Activated naive CD4-positive, alpha-beta T cell treated with anti-CD3 and anti-CD28 coated beads for 36 hours (primary cell): ENCODE results near the gene CRYZL1. TPM values are rescaled to one million over a fixed set of nuclear protein-coding genes. Genes with fewer than 3 reads are reported as not detected.

Source experiments
- CTCF ChIA-PET: fragments of 350-600 bp; sonication (Branson Sonifier 250); formaldehyde crosslinking; loops from one replicate; lab custom pipeline; 2021; ENCODE audit warnings: antibody characterized with exemption; lab: Charles Lee
- DNase-seq: peaks from one replicate; pipeline ENCODE4 v3.0.0-alpha.2; 2020
- H3K27ac Mint-ChIP-seq: one replicate; pipeline ENCODE4 v1.8.0; 2021; ENCODE audit warnings: mild to moderate bottlenecking, mixed read lengths
- H3K27me3 Mint-ChIP-seq: one replicate; pipeline ENCODE4 v1.8.0; 2021; ENCODE audit warnings: low read depth, mixed read lengths
- H3K36me3 Mint-ChIP-seq: one replicate; pipeline ENCODE4 v1.8.0; 2021; ENCODE audit warnings: low read depth, mixed read lengths
- H3K4me1 Mint-ChIP-seq: one replicate; pipeline ENCODE4 v1.8.0; 2021; ENCODE audit warnings: low read depth, mixed read lengths
- H3K4me3 Mint-ChIP-seq: one replicate; pipeline ENCODE4 v1.8.0; 2021; ENCODE audit warnings: mild to moderate bottlenecking, moderate library complexity, mixed read lengths
- H3K9me3 Mint-ChIP-seq: one replicate; pipeline ENCODE4 v1.8.0; 2021; ENCODE audit warnings: mixed read lengths
- intact Hi-C: fragments of 100-400 bp; cut with micrococcal nuclease; formaldehyde crosslinking; loops from one replicate; pipeline ENCODE4 v1.15.1; 2023
- total RNA-seq, 2 experiments: library from RNA; stranded (reverse); gene quantifications; one replicate each; pipeline ENCODE4 v1.2.3, GENCODE V29; 2021

Gene CRYZL1
- total RNA-seq, 2 experiments from 2014 or later, result 30.3 to 32.7 TPM

DNA sequence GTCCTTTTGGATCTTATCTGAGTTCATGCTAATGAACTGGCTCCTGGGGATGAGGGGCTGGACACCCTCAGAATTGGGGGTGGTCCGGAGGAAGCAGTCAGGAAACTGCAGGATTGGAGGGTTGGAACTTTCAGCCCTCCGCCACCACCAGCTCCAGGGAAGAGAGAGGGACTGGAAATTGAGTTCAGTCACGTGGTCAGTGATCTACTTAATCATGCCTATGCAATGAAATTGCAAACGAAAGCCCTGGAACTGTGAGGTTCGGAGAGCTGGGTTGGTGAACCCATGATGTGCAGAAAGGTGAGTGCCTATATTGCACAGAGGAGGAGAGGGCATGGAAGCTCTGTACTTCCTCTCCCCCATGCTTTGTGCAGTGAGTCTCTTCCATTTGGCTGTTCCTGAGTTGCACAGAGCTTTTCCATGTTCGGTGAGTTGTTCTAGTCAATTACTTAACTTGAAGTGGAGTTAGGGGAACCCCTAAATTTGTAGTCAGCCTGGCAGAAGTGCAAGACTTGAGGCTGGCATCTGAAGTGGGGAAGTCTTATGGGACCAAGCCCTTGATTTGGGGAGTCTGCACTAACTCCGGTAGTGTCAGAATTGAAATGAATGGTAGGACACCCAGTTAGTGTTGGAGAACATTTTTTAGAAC is 17.5 kb upstream of the CRYZL1 start:
- no peak overlapping the region for H3K4me3 Mint-ChIP-seq
- no peaks in the 10 kb centered on the region for H3K27me3 Mint-ChIP-seq
- intact Hi-C loops, result no loop called here
- no peaks in the 10 kb centered on the region for H3K36me3 Mint-ChIP-seq
- H3K27ac Mint-ChIP-seq, result no peak overlapping the region
- no peaks in the 10 kb centered on the region for H3K4me1 Mint-ChIP-seq
- H3K9me3 Mint-ChIP-seq, result peaks cover 2% of the 10 kb centered on the region
- CTCF ChIA-PET, result interaction anchor here (0.8 kb wide), 1 partner anchor 196 kb away, joined by 3 read pairs; no protein-coding TSS in a partner anchor
- DNase-seq, result no peak

DNA sequence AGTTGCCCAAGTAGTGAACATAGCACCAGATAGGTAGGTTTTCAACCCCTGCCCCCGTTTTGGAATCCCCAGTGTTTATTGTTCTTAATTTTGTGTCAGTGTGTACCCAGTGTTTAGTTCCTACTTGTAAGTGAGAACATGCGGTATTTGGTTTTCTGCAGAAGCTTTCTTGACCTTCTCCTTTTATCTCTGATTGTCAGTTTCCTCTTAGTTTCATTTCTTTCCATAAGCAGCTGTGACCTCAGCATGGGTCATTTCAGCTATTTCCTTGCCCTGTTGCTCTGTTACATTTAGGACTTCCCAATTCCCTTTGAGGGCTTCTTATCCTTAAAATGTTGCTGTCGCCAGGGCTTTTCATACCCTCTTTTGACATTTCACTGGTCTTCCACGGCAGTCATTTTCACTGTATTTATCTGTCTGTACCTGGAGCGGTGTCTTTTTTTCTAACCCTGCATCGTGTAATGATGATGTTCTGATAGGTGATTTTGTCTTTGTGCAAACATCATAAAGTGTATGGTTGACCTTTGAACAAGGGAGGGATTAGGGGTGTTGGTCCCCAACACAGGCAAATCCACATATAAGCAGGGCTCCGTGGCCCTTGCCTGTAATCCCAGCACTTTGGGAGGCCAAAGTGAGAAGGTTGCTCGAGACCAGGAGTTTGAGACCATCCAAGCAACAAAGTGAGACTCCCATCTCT is 15.7 kb upstream of the CRYZL1 start:
- H3K27ac Mint-ChIP-seq, result no peak overlapping the region
- no peak overlapping the region for H3K4me3 Mint-ChIP-seq
- no peaks in the 10 kb centered on the region for H3K4me1 Mint-ChIP-seq
- no peaks in the 10 kb centered on the region for H3K27me3 Mint-ChIP-seq
- no peak for DNase-seq
- CTCF ChIA-PET, result interaction anchor here (1.0 kb wide), 1 partner anchor 26 kb away, joined by 3 read pairs; no protein-coding TSS in a partner anchor
- no peaks in the 10 kb centered on the region for H3K36me3 Mint-ChIP-seq
- peaks cover 2% of the 10 kb centered on the region for H3K9me3 Mint-ChIP-seq
- intact Hi-C loops, result no loop called here

DNA sequence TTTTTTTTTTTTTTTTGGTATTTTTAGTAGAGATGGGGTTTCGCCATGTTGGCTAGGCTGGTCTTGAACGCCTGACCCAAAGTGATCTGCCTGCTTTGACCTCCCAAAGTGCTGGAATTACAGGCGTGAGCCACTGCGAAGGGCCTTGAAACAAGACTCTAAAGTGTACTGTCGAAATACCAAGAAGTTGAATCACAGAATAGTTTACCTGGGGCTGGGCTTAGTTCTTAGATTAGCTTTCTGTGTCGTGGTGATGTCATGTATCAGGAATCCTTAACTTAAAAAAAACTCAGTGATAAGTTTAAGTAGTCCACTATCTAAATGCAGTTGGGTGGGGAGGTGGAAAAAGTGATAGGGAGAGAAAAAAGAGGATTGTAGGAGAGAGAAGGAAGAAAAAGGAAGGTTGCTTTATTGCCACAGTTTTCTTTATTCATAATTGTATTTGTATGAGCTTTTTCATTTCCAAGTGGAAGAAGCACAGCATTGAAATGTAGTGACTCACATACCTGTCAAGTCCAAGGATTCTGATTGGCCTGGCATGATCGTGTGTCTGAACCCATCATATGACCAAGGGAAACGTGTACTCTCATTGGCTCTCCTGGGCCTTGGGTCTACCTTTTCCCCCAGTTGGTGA is 14.2 kb upstream of the CRYZL1 start:
- no peak for DNase-seq
- no peaks in the 10 kb centered on the region for H3K36me3 Mint-ChIP-seq
- intact Hi-C loops, result no loop called here
- H3K27ac Mint-ChIP-seq, result no peak overlapping the region
- no peak overlapping the region for H3K4me3 Mint-ChIP-seq
- H3K27me3 Mint-ChIP-seq, result no peaks in the 10 kb centered on the region
- no peaks in the 10 kb centered on the region for H3K4me1 Mint-ChIP-seq
- CTCF ChIA-PET, result interaction anchor here (0.9 kb wide), 1 partner anchor 10 kb away, joined by 3 read pairs; no protein-coding TSS in a partner anchor
- H3K9me3 Mint-ChIP-seq, result no peaks in the 10 kb centered on the region

DNA sequence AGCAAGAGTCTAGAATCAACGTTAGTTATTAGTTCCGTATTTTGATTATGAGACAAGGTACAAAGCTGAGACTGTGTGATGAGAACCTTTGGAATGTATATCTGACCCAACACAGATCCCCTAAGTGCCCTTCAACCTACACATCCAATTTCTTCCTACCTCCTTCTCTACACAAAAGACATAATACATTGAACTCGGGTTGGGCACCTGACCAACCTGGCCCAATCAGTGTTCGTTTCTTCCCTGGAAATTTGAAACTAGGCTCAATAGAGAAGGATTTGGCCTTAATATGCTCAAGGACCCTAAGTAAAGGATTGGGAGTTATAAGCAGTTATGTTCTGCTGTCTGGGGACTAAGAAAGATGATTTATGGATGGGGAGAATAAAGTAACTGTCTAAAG is 12.9 kb upstream of the CRYZL1 start:
- Mint-ChIP-seq H3K4me3 (no peak overlapping the region), H3K36me3 (no peaks in the 10 kb centered on the region), H3K27me3 (no peaks in the 10 kb centered on the region), H3K9me3 (no peaks in the 10 kb centered on the region), H3K27ac (no peak overlapping the region), H3K4me1 (no peaks in the 10 kb centered on the region)
- CTCF ChIA-PET, result no interaction called here
- intact Hi-C loops, result no loop called here
- no peak for DNase-seq

DNA sequence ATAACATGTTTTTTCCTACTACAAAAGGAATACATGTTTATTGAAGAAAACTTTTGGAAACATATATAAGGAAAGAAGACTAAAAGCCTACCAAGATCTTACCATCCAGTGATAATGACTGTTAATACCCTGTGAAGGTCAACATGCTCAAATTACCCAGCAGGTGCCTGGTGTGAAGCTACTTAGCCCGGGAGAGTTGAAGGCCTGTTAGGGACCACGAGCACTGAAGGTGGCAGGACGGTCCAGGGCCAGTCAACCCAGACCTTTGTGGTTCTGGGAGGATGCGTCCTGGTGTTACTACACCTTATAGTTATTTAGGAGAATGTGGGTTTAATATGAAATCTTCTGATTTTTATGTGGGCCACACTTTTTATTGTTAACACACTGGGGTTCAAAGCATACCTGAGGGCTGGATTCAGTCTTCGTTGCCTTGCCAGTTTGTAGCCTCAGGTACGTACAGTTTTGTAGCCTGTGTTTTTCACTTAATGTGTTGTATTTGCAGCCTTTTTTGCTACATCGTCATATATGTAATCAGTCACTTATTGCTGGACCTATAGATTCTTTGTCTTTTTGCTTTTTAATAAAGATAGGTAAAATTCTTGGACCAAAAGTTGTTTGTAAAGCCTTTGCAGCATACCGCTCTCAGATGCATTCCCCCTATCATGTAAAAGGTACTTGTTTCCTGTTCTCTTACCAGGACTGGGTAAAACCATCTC is 10.6 kb upstream of the CRYZL1 start:
- Mint-ChIP-seq H3K27me3 (no peaks in the 10 kb centered on the region), H3K4me1 (no peaks in the 10 kb centered on the region), H3K27ac (no peak overlapping the region), H3K9me3 (no peaks in the 10 kb centered on the region), H3K4me3 (no peak overlapping the region), H3K36me3 (no peaks in the 10 kb centered on the region)
- DNase-seq, result no peak
- CTCF ChIA-PET, result no interaction called here
- intact Hi-C loops, result no loop called here

DNA sequence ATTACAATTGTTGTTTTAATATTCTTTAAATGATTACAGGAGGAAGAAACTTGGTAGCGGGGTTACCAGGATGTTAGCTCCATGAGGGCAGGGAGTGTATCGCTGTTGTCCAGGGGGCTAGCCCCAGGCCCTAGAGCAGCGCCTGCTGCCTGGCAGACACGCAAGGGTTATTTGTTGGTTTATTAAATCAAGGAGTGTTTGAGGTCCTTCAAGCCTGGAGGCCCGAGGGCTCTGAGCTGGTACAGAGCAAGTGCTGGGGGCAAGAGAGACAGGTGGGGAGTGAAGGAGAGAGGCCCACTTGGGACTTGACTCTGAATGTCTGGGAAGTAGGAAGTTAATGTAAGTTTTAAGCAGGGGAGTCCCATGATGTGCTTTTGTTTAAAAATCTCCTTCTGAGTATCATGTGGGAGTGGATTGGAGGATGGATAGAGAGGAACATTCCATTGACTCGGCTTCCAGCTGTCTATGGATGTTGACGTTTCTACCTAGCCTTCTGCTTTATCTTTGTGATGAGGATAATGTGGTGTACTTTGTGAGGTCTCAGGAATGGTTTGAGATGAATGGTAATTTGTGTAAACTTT is 9.5 kb upstream of the CRYZL1 start:
- Mint-ChIP-seq H3K27ac (no peak overlapping the region), H3K9me3 (no peaks in the 10 kb centered on the region), H3K27me3 (no peaks in the 10 kb centered on the region), H3K36me3 (no peaks in the 10 kb centered on the region), H3K4me3 (no peak overlapping the region), H3K4me1 (no peaks in the 10 kb centered on the region)
- intact Hi-C loops, result no loop called here
- CTCF ChIA-PET, result interaction anchor here (0.6 kb wide), 1 partner anchor 37 kb away, joined by 5 read pairs; no protein-coding TSS in a partner anchor
- DNase-seq, result no peak

DNA sequence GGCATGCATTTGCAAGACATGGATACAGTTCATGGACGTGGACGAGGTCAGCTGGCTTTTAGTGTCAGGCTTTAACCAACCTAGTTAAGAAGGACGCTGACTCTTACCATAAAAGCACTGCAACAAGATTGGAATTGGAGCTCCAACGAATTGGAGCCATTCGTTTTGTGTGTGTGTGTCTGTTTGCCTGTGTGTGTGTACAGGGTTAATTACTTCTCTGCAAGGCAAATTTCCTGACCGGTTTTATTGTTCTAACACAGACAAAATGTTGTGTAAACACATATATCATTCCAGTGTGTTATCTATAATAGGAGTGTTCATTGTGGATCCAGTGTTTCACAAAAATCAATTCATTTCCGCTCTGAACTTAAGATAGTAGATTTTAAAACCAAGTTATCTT is 8.7 kb upstream of the CRYZL1 start:
- intact Hi-C loops, result no loop called here
- Mint-ChIP-seq H3K9me3 (no peaks in the 10 kb centered on the region), H3K4me1 (no peaks in the 10 kb centered on the region), H3K27ac (no peak overlapping the region), H3K27me3 (no peaks in the 10 kb centered on the region), H3K36me3 (no peaks in the 10 kb centered on the region), H3K4me3 (no peak overlapping the region)
- CTCF ChIA-PET, result no interaction called here
- DNase-seq, result no peak

DNA sequence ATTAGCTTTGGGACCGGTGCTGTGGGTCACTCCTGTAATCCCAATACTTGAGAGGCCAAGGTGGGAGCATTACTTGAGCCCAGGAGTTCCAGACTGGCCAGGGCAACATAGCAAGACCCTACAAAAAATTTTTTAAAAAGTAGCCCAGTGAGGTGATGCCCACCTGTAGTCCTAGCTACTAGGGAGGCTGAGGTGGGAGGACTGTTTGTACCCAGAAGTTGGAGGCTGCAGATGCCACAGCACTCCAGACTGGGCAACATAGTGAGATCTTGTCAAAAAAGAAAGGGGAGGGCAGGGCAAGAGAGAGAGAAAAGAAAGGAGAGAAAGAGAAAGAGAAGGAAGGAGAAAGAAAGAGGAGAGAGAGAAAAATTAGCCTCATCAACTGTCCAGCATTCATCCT is 7.0 kb upstream of the CRYZL1 start:
- intact Hi-C loops, result loop anchor here (10.0 kb wide), 1 partner anchor 556 kb away; no protein-coding TSS in a partner anchor
- no peaks in the 10 kb centered on the region for H3K9me3 Mint-ChIP-seq
- no peak overlapping the region for H3K4me3 Mint-ChIP-seq
- no peak for DNase-seq
- H3K36me3 Mint-ChIP-seq, result no peaks in the 10 kb centered on the region
- no peak overlapping the region for H3K27ac Mint-ChIP-seq
- CTCF ChIA-PET, result no interaction called here
- H3K4me1 Mint-ChIP-seq, result peaks cover 1% of the 10 kb centered on the region
- peaks cover 12% of the 10 kb centered on the region for H3K27me3 Mint-ChIP-seq

DNA sequence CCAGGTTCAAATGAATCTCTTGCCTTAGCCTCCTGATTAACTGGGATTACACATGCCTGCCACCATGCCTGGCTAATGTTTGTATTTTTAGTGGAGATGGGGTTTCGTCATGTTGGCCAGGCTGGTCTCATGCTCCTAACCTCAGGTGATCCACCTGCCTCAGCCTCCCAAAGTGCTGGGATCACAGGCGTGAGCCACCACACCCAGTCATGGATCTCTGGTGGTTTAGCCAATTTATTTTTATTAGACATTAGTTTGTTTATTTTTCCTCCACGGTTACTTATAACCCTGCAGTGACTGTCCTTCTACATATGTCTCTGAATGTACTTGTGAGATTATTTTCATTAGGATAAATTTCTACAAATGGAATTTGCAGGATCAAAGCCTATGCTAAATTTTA is 6.0 kb upstream of the CRYZL1 start:
- Mint-ChIP-seq H3K27ac (no peak overlapping the region), H3K27me3 (peaks cover 17% of the 10 kb centered on the region), H3K4me3 (no peak overlapping the region), H3K36me3 (no peaks in the 10 kb centered on the region), H3K9me3 (no peaks in the 10 kb centered on the region), H3K4me1 (peaks cover 2% of the 10 kb centered on the region)
- intact Hi-C loops, result loop anchor here (10.0 kb wide), 1 partner anchor 557 kb away; no protein-coding TSS in a partner anchor
- no peak for DNase-seq
- CTCF ChIA-PET, result no interaction called here

DNA sequence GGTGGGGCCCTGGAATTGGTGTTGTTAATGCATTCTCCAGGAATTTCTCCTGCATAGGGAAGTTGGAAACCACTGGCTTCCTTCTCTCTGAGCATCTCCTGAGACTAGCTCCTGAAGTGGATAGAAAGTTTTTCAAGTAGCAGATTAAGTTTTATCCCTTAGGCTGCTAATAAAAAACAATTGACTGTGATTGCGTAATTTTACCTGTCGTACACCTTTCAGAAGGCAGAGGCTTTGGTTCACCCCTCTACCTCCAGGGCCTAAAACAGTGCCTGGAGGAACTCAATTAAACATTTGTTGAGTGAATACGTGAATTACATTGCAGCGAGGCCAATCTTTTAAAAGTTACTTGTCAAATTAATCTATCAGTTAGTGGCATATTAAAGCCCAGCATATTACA is 4.2 kb upstream of the CRYZL1 start:
- CTCF ChIA-PET, result interaction anchor here (0.8 kb wide), 1 partner anchor 10 kb away, joined by 3 read pairs; no protein-coding TSS in a partner anchor
- peaks cover 5% of the 10 kb centered on the region for H3K4me1 Mint-ChIP-seq
- no peaks in the 10 kb centered on the region for H3K36me3 Mint-ChIP-seq
- no peak overlapping the region for H3K27ac Mint-ChIP-seq
- peaks cover 17% of the 10 kb centered on the region for H3K27me3 Mint-ChIP-seq
- no peak overlapping the region for H3K4me3 Mint-ChIP-seq
- DNase-seq, result no peak
- intact Hi-C loops, result loop anchor here (10.0 kb wide), 1 partner anchor 559 kb away; no protein-coding TSS in a partner anchor
- H3K9me3 Mint-ChIP-seq, result no peaks in the 10 kb centered on the region

DNA sequence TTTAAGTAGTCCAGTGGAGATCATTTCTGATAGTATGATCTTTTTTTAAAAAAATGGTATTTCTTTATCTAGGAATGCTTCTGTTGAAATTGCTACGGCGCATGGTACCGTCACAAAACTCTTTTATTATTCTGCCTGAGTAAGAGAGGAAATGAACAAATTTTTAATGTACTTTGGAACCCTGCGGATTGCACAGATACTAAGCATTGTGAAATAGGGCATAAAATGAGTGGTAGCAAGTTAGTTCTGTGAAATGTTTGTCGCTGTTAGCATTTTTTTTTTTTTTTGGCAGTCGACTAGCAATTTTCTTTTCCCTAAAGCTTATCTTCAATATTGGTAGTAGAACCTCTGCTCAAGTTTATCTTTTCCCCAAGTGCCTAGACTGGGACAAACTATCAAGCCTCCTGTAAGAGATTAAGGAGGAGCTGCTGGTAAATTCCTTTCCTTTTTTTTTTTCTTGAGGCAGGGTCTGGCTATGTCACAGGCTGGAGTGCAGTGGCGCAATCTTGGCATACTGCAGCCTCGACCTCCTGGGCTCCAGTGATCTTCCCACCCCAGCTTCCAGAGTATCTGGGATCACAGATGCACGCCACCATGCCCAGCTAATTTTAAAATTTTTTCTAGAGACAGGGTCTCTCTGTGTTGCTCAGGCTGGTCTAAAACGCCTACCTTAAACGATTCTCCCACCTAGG is 3.0 kb upstream of the CRYZL1 start:
- Mint-ChIP-seq H3K4me1 (peaks cover 9% of the 10 kb centered on the region), H3K27me3 (peaks cover 17% of the 10 kb centered on the region), H3K36me3 (no peaks in the 10 kb centered on the region), H3K9me3 (no peaks in the 10 kb centered on the region), H3K4me3 (no peak overlapping the region), H3K27ac (no peak overlapping the region)
- CTCF ChIA-PET, result interaction anchor here (0.6 to 0.8 kb wide), 2 partner anchors 11 to 18 kb away, joined by 3 to 4 read pairs; no protein-coding TSS in a partner anchor
- DNase-seq, result no peak
- intact Hi-C loops, result loop anchor here (5.0 to 10.0 kb wide), 4 partner anchors 333 to 917 kb away; partner anchors contain the start of gene SYNJ1
